Panc1 (cell line): ENCODE data around the gene GLS.

Source experiments
- CTCF ChIP-seq: fragments of 450-650 bp; IDR thresholded peaks from 2 replicates; pipeline ENCODE4 v1.5.1; 2017; ENCODE audit warnings: mild to moderate bottlenecking
- POLR2AphosphoS5 ChIP-seq: IDR thresholded peaks from 2 replicates; pipeline ENCODE4 v1.6.1; 2012; ENCODE audit warnings: mild to moderate bottlenecking, low read depth, low read length, moderate library complexity
- REST ChIP-seq, 2 experiments: IDR thresholded peaks; 2 replicates each; pipeline ENCODE4 v1.6.1; 2011 to 2012; ENCODE audit warnings: low read depth in 2 of 2, control low read depth in 1 of 2, low read length in 1 of 2, mild to moderate bottlenecking in 1 of 2, moderate library complexity in 1 of 2; ENCODE audit not compliant: insufficient read depth in 1 of 2
- SIN3A ChIP-seq: IDR thresholded peaks from 2 replicates; pipeline ENCODE4 v1.6.1; 2012; ENCODE audit warnings: low read depth, mild to moderate bottlenecking, low read length, moderate library complexity, borderline replicate concordance; ENCODE audit not compliant: insufficient read depth
- TCF7L2 ChIP-seq: IDR thresholded peaks from 2 replicates; pipeline ENCODE4 v1.6.1; 2011; ENCODE audit warnings: mild to moderate bottlenecking, low read depth, low read length, inconsistent platforms

- TF ChIP-seq CTCF, result no peak
- no peak for TF ChIP-seq REST (IDR thresholded peaks at IDR 0.05; ENCODE audit: insufficient read depth in 1 of 2, low read depth in 2 of 2, low read length in 1 of 2)
- peak; percentile 97; the same call in 1 of the 2 replicates for TF ChIP-seq SIN3A
- peak; percentile 95 for TF ChIP-seq POLR2AphosphoS5
- TF ChIP-seq TCF7L2, result peak; percentile 70; the same call in 1 of the 2 replicates
Observed at GRCh38 chr2:191013932-191014652, 133.5 kb downstream of the GLS start, which contains the start of gene STAT1.
